Activated T-cell treated with anti-CD3 and anti-CD28 coated beads, Interleukin-2, amount 50 U/mL, for 4 hours (primary cell): ENCODE measurements around the gene PRMT2. TPM values are rescaled to one million over a fixed set of nuclear protein-coding genes. Genes with fewer than 3 reads are reported as not detected.
"Not testable (repeated sequence)": the region's sequence is repeated elsewhere in the genome, so short reads cannot be mapped to it uniquely, and the experiment has no call there.

ENCODE experiments used
- ATAC-seq, 2 donors: fragments of 200-7000 bp; cut with Tn5 transposase; one replicate each; pipeline ENCODE4 v1.10.0; 2021
- DNase-seq: peaks from one replicate; pipeline ENCODE4 v3.0.0-alpha.2; 2020
- H3K27me3 Mint-ChIP-seq: one replicate; pipeline ENCODE4 v1.8.0; 2021; ENCODE audit warnings: low read depth, mixed read lengths
- H3K36me3 Mint-ChIP-seq: one replicate; pipeline ENCODE4 v1.8.0; 2022; ENCODE audit warnings: mixed read lengths; ENCODE audit not compliant: insufficient read depth
- H3K4me1 Mint-ChIP-seq: one replicate; pipeline ENCODE4 v1.8.0; 2021; ENCODE audit warnings: low read depth, mixed read lengths
- H3K4me3 Mint-ChIP-seq: one replicate; pipeline ENCODE4 v1.8.0; 2021; ENCODE audit warnings: mild to moderate bottlenecking, moderate library complexity, mixed read lengths
- H3K9me3 Mint-ChIP-seq: one replicate; pipeline ENCODE4 v1.8.0; 2021; ENCODE audit warnings: mixed read lengths
- total RNA-seq, 3 donors: library from RNA; stranded (reverse); gene quantifications; one replicate each; pipeline ENCODE4 v1.2.1, GENCODE V29; 2021

Gene PRMT2
- total RNA-seq, 3 donors from 2014 or later = 24.4 to 25.3 (median 24.7) TPM

DNA sequence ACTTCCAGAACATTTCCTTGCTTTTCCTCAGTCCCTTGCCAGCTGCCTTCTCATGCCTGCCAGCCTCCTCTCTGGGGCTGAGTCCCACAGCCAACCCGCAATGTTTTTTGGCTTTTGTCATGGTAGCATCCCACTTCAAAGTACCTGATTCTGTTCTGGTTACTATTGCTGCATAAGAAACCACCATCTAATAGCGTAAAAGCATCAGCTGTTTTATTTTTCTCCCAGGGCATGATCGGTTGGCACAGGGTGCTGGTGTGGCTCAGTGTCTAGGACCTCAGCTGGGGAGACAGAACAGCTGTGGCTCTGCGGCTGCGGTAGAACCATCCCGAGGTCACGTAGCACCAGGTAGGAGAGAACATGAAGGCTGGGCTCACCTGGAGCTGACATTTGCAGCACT, 8.9 kb upstream of the PRMT2 start:
- peaks cover 45% of the 10 kb centered on the region for H3K4me1 Mint-ChIP-seq

DNA sequence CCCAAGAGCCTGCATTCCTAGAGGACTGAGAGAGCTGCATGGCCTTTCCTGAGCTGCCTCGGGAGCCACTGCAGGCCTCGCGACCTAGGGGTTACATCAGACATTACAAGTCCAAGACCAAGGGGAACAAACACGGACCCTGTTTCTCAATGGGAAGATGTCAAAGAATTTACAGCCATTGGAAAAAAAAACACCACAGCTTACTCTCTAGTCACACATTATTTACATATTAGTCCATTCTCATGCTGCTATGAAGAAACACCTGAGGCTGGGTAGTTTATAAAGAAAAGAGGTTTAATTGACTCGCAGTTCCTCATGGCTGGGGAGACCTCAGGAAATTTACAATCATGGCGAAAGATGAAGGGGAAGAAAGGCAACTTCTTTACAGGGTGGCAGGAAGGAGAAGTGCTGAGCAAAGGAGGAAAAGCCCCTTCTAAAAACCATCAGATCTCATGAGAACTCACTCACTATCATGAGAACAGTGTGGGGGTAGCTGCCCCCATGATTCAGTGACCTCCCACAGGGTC, 8.4 kb upstream of the PRMT2 start:
- Mint-ChIP-seq H3K4me3 (no peak overlapping the region), H3K27me3 (no peaks in the 10 kb centered on the region), H3K9me3 (peaks cover 5% of the 10 kb centered on the region), H3K4me1 (peaks cover 40% of the 10 kb centered on the region), H3K36me3 (no peaks in the 10 kb centered on the region)
- ATAC-seq = peak in 1 of 2 donors; percentile 32
- no peak for DNase-seq

More for the DNA sequence above, 8.9 kb upstream of the PRMT2 start:
- DNase-seq (no peak), ATAC-seq (peak; percentile 39 to 42)
- Mint-ChIP-seq H3K9me3 (peaks cover 5% of the 10 kb centered on the region), H3K36me3 (no peaks in the 10 kb centered on the region), H3K4me3 (no peak overlapping the region), H3K27me3 (no peaks in the 10 kb centered on the region)

DNA sequence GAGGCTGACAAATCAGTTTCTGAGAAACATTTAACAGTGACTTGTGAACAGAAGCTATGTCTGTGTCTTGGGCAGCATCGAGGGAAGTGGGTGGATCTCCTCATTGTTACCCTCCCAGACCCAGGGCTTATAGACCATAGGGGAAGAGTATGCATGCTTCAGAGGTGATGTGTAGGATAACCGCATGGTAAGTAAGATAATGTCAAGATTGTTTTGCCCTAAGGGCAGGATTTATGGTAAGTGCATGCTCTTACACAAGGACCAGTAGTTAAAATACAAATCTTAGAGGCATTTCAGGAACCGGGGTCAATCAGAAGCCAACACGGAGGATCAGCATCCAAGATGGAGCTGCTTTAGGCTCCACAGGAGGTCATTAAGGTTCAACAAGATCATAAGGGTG, 7.7 kb upstream of the PRMT2 start:
- Mint-ChIP-seq H3K4me3 (no peak overlapping the region), H3K36me3 (no peaks in the 10 kb centered on the region), H3K27me3 (no peaks in the 10 kb centered on the region), H3K9me3 (peaks cover 5% of the 10 kb centered on the region), H3K4me1 (peaks cover 40% of the 10 kb centered on the region)
- no peak for DNase-seq
- no peak for ATAC-seq

DNA sequence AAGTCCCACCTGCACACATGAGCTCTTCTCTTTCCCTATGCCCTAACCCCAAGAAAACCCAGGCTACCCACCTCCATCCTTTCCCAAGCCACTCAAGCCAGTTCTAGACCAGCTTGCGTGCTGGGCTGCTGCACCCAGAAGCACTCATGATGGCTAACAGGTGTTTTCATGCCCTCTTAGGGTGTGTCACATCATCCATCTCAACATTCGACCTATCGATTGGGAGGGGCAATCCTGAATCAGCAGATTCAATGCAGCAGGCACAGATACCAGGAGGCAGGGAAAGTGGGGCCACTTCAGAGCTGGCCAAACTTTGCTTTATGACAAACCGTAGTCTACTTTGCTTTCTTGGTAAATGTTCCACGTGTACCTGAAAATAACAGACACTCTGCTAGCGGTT, 6.6 kb upstream of the PRMT2 start:
- H3K9me3 Mint-ChIP-seq = peaks cover 5% of the 10 kb centered on the region
- ATAC-seq = no peak
- peaks cover 46% of the 10 kb centered on the region for H3K4me1 Mint-ChIP-seq
- H3K4me3 Mint-ChIP-seq = no peak overlapping the region
- DNase-seq = no peak
- no peaks in the 10 kb centered on the region for H3K36me3 Mint-ChIP-seq
- no peaks in the 10 kb centered on the region for H3K27me3 Mint-ChIP-seq

DNA sequence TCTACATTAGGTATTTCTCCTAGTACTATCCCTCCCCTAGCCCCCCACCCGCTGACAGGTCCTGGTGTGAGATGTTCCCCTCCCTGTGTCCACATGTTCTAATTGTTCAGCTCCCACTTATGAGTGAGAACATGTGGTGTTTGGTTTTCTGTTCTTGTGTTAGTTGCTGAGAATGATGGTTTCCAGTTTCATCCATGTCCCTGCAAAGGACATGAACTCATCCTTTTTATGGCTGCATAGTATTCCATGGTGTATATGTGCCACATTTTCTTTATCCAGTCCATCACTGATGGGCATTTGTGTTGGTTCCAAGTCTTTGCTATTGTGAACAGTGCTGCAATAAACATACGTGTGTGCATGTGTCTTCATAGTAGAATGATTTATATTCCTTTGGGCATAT, 4.6 kb upstream of the PRMT2 start:
- H3K27me3 Mint-ChIP-seq, ATAC-seq, H3K36me3 Mint-ChIP-seq, DNase-seq, H3K4me3 Mint-ChIP-seq, H3K9me3 Mint-ChIP-seq: not testable (repeated sequence)
- peaks cover 50% of the 10 kb centered on the region for H3K4me1 Mint-ChIP-seq

DNA sequence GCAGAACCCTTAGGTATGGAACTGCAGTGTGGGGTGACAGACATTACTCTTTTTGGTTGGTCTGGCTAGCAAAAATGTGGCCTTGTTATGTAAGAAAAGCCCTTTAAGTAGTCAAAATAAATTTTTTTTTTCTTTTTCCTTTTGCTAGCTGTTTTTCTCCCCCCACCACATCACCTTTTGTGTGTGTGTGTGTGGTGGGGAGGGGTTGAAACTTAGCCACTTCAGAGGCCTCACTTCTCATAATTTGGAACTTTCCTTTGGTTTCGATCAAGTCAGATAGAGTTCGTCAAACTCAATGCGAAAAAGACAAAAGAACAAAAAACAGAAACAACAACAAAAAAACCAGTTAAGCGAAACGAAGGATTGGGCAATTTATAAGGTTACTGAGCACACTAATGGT, 1.9 kb upstream of the PRMT2 start:
- DNase-seq (no peak), ATAC-seq (no peak)
- peak overlapping the region; percentile 37 for H3K4me3 Mint-ChIP-seq
- peaks cover 52% of the 10 kb centered on the region for H3K4me1 Mint-ChIP-seq
- no peaks in the 10 kb centered on the region for H3K36me3 Mint-ChIP-seq
- H3K27me3 Mint-ChIP-seq = no peaks in the 10 kb centered on the region
- no peaks in the 10 kb centered on the region for H3K9me3 Mint-ChIP-seq

DNA sequence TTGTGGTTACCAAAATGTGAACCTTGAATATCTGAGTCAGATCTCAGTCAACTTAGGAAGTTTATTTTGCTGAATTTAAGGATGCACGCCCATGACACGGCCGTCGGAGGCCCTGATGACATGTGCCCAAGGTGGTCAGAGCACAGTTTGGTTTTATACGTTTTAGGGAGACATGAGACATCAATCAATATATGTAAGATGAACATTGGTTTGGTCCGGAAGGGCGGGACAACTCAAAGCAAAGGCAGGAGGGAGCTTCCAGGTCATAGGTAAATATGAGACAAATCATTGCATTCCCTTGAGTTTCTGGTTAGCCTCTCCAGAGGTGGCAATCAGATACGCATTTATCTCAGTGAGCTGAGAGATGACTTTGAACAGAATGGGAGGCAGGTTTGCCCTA, 1.0 kb upstream of the PRMT2 start:
- ATAC-seq = no peak

DNA sequence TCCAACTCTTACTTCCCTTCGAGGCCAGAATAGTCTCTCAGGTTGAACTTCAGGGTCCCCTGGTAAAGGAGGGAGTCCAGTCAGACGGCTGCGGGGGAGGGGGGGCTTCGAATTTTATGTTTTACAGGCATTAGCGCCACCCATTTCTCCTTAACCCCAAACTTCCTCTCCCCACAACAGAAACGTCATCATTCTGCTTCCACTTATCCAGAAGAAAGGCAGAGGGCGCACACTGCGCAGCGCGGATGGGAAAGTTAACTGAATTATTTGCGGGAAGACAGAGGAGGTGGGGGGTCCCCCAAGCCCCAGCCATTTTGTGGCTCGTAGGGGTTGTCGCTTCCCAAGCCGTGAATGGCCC, 529 bp upstream of the PRMT2 start:
- DNase-seq (peak; percentile 28), ATAC-seq (peak in 1 of 2 donors; percentile 2)
- Mint-ChIP-seq H3K4me3 (peak overlapping the region; percentile 96), H3K9me3 (no peaks in the 10 kb centered on the region), H3K36me3 (peaks cover 4% of the 10 kb centered on the region), H3K4me1 (peaks cover 65% of the 10 kb centered on the region), H3K27me3 (no peaks in the 10 kb centered on the region)

More for the DNA sequence above, 1.0 kb upstream of the PRMT2 start:
- Mint-ChIP-seq H3K9me3 (no peaks in the 10 kb centered on the region), H3K4me1 (peaks cover 60% of the 10 kb centered on the region), H3K27me3 (no peaks in the 10 kb centered on the region), H3K36me3 (no peaks in the 10 kb centered on the region), H3K4me3 (peak overlapping the region; percentile 96)
- no peak for DNase-seq

DNA sequence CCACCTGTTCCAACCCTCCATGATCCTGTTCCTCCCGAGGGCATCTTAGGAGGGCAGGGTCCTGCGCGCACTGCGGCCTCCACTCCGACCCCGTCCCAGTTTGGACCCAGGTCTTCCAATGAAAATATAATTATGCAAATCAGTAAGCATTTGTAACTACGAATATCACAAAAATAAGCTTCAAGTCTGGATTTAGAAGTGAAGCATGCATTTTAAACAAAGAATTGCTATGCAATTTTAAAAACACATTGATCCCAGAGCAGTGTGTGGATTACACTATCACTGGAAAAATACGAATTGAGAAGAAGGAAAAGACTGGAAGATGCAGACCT, 673 bp downstream of the PRMT2 start:
- no peak for DNase-seq
- Mint-ChIP-seq H3K9me3 (no peaks in the 10 kb centered on the region), H3K4me3 (peak overlapping the region; percentile 96), H3K27me3 (no peaks in the 10 kb centered on the region), H3K36me3 (peaks cover 9% of the 10 kb centered on the region), H3K4me1 (peaks cover 73% of the 10 kb centered on the region)
- ATAC-seq = no peak

DNA sequence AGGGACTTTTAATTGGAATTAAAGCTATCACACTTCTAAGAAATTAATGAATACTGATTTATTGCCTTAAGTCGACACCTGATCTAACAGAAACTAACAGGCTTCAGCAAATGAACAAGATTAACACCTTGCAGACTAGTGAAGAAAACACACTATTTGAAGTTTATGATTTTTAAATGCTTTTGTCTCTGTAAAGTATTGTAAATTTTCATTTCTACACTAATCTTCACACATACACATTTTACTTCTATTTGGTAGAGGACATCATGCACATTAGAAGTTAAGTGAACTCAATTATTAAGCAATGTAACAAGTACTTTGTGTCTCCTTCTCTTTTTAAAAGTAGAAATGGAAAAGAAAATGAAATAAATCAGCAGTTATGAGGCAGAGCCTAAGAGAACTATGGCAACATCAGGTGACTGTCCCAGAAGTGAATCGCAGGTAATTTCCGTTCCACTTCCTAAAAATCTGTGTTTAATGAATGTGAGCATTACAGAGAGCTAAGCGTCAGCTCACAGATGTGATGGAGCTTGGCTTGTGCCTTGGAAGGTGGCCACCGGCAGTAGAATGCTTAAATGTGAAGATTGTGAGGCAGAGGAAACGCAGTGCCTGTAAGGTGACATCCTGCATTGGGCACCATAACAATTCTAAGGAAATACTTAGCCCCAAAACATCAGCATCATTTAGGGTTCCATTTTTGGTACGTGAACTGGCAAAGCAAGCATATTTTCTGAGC, 1.2 kb downstream of the PRMT2 start:
- Mint-ChIP-seq H3K27me3 (no peaks in the 10 kb centered on the region), H3K36me3 (peaks cover 10% of the 10 kb centered on the region), H3K4me1 (peaks cover 76% of the 10 kb centered on the region), H3K4me3 (peak overlapping the region; percentile 96), H3K9me3 (no peaks in the 10 kb centered on the region)
- DNase-seq = no peak
- ATAC-seq = no peak

DNA sequence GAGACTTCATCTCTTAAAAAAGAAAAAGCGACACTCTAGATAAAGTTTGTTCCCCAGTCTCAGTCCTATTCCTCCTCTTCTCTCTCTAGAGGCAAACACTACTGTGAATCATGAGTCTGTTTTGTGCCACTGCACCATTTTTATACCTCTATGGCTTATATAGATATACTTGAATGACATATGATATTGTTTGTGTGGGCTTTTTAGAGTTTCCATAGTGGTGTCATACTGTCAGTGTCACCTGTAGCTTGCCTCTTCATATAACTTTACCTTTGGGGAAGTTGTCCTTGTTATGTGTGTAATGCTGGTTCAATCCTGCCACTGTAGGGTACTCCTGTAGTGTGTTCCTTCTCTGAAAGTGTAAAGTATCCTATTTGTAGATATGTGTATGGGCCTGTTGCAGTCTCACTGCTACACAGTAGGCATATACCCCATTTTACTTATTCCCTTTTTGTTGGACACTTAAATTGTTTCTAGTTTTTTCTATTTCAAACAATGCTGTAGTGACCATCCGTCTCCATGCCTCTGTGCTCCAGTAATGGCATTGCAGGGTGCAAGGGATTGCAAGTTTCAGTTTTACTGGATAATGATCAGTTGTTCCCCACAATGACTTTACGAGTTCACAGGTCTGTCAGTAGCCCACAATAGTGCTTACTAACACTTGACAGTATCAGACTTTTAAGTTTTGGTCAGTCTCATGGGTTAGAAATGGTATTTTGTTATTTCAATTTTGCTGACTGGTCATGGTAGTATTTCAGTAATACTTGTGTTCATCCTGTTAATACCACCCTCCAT, 2.7 kb downstream of the PRMT2 start:
- H3K4me1 Mint-ChIP-seq = peaks cover 69% of the 10 kb centered on the region
- peaks cover 10% of the 10 kb centered on the region for H3K36me3 Mint-ChIP-seq
- H3K27me3 Mint-ChIP-seq = no peaks in the 10 kb centered on the region
- no peaks in the 10 kb centered on the region for H3K9me3 Mint-ChIP-seq
- DNase-seq = no peak
- H3K4me3 Mint-ChIP-seq = peak overlapping the region; percentile 69
- ATAC-seq = peak; percentile 54 to 58

DNA sequence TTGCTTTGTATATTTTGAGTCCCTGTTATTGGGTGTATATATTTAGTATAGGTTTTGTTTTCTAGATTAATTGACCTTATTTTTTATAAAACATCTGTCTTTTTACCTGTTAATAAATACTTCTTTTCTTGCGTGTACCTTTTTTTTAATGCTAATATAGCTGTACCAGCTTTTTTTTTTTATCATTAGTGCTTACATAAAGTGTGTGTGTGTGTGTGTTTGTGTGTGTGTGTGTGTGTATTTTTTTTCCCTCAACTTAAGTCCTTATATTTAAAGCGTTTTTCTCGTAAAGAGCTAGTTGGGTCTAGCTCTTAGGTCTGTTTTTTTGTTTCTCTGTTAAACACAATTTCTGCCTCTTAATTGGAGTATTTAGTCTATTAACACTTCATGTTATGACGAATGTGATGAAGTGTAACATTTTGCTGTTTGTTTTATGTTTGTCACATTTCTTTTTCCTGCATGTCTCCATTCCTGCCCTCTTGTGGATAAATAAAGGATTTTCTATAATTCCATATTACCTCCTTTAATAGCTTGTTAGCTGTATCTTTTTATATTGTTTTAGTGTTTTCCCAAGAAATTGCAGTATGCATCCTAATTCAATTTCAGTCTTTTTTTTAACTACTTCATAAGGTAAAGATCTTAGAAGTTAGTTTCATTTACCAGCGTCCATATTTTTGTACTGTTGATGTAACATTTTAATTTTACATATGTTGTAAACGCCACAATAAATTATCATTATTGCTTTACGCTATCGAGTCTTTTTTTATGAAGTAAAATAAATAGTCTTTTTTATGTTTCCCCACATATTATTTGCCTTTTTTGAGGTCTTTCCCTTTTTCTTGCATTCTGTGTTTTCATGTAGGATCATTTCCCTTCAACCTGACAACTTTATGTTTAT, 4.3 kb downstream of the PRMT2 start:
- H3K9me3 Mint-ChIP-seq = no peaks in the 10 kb centered on the region
- H3K4me3 Mint-ChIP-seq = peak overlapping the region; percentile 30
- DNase-seq (no peak), ATAC-seq (no peak)
- no peaks in the 10 kb centered on the region for H3K27me3 Mint-ChIP-seq
- peaks cover 15% of the 10 kb centered on the region for H3K36me3 Mint-ChIP-seq
- peaks cover 53% of the 10 kb centered on the region for H3K4me1 Mint-ChIP-seq

DNA sequence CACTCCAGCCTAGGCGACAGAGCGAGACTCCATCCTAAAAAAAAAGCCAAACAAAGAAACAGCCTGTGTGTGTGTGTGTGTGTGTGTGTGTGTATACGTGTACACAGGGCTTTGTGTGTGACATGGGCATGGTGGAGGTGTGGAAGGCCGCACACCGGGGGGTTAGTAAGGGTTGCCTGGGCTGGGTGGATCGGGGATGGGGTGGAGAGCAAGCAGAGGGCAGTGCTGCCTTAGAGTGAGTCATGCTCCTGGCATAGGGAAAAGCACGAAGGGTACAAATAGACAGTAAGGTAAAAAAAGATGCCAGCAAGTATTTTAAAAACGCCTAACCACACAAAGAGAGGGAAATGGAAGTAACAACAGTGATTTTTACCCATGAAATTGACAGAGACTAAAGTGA, 6.2 kb downstream of the PRMT2 start:
- H3K27me3 Mint-ChIP-seq = no peaks in the 10 kb centered on the region
- ATAC-seq (no peak), DNase-seq (no peak)
- no peak overlapping the region for H3K4me3 Mint-ChIP-seq
- H3K36me3 Mint-ChIP-seq = peaks cover 31% of the 10 kb centered on the region
- H3K4me1 Mint-ChIP-seq = peaks cover 52% of the 10 kb centered on the region
- H3K9me3 Mint-ChIP-seq = no peaks in the 10 kb centered on the region
